Trophoblast cell (in vitro differentiated cells and primary cell): ENCODE results near the gene ENPP6.
A peak's percentile ranks its signal among the peaks of the same experiment; 100 is the strongest.
"Not testable (repeated sequence)": the region's sequence is repeated elsewhere in the genome, so short reads cannot be mapped to it uniquely, and the experiment has no call there.

ENCODE experiments used
- DNase-seq, 2 donors: peaks; one replicate each; pipeline ENCODE4 v3.0.0-alpha.2; 2016
- H2AFZ ChIP-seq: 2 replicates; pipeline ENCODE4 v1.6.1; 2013; ENCODE audit warnings: low read length, moderate library complexity, mild to moderate bottlenecking; ENCODE audit not compliant: insufficient read depth, poor library complexity
- H2AK5ac ChIP-seq: 2 replicates; pipeline ENCODE4 v1.6.1; 2013; ENCODE audit warnings: mild to moderate bottlenecking, low read length
- H2BK120ac ChIP-seq: 2 replicates; pipeline ENCODE4 v1.6.1; 2013; ENCODE audit warnings: low read length, mild to moderate bottlenecking, moderate library complexity; ENCODE audit not compliant: insufficient read depth, poor library complexity
- H2BK12ac ChIP-seq: 2 replicates; pipeline ENCODE4 v1.6.1; 2013; ENCODE audit warnings: mild to moderate bottlenecking, low read length, moderate library complexity
- H2BK5ac ChIP-seq: 2 replicates; pipeline ENCODE4 v1.6.1; 2013; ENCODE audit warnings: low read length, low read depth, moderate library complexity, mild to moderate bottlenecking; ENCODE audit not compliant: poor library complexity
- H3K14ac ChIP-seq: 2 replicates; pipeline ENCODE4 v1.6.1; 2013; ENCODE audit warnings: mild to moderate bottlenecking, low read length
- H3K18ac ChIP-seq: 2 replicates; pipeline ENCODE4 v1.6.1; 2013; ENCODE audit warnings: mild to moderate bottlenecking, low read length
- H3K23ac ChIP-seq: 2 replicates; pipeline ENCODE4 v1.6.1; 2013; ENCODE audit warnings: low read length
- H3K27ac ChIP-seq: 2 replicates; pipeline ENCODE4 v1.5.1; 2013; ENCODE audit warnings: low read depth, mild to moderate bottlenecking, inconsistent platforms, low read length, moderate library complexity
- H3K27me3 ChIP-seq: 2 replicates; pipeline ENCODE4 v1.6.1; 2013; ENCODE audit warnings: inconsistent platforms, mild to moderate bottlenecking, low read length, moderate library complexity; ENCODE audit not compliant: insufficient read depth
- H3K36me3 ChIP-seq, 2 experiments: 1 replicate in 1 of 2; 2 replicates in 1 of 2; pipeline ENCODE4 v1.6.1; 2013; ENCODE audit warnings: low read length in 2 of 2, mild to moderate bottlenecking in 2 of 2, moderate library complexity in 1 of 2; ENCODE audit not compliant: insufficient read depth in 2 of 2, control insufficient read depth in 1 of 2
- H3K4ac ChIP-seq: 2 replicates; pipeline ENCODE4 v1.6.1; 2013; ENCODE audit warnings: low read depth, mild to moderate bottlenecking, low read length, moderate library complexity
- H3K4me1 ChIP-seq, 2 experiments: 1 replicate in 1 of 2; 2 replicates in 1 of 2; pipeline ENCODE4 v1.6.1; 2013; ENCODE audit warnings: low read length in 2 of 2, mild to moderate bottlenecking in 2 of 2, moderate library complexity in 1 of 2; ENCODE audit not compliant: insufficient read depth in 2 of 2, control insufficient read depth in 1 of 2
- H3K4me2 ChIP-seq: 2 replicates; pipeline ENCODE4 v1.6.1; 2013; ENCODE audit warnings: inconsistent platforms, mild to moderate bottlenecking, low read length, moderate library complexity
- H3K4me3 ChIP-seq: 2 replicates; pipeline ENCODE4 v1.5.1; 2013; ENCODE audit warnings: mild to moderate bottlenecking, low read depth, low read length, inconsistent platforms
- H3K79me1 ChIP-seq: one replicate; pipeline ENCODE4 v1.6.1; 2013; ENCODE audit warnings: low read length
- H3K79me2 ChIP-seq: 2 replicates; pipeline ENCODE4 v1.6.1; 2013; ENCODE audit warnings: low read length, mild to moderate bottlenecking; ENCODE audit not compliant: control insufficient read depth, insufficient read depth, poor library complexity
- H3K9ac ChIP-seq: 2 replicates; pipeline ENCODE4 v1.6.1; 2013; ENCODE audit warnings: mild to moderate bottlenecking, low read length
- H3K9me3 ChIP-seq: 2 replicates; pipeline ENCODE4 v1.6.1; 2013; ENCODE audit warnings: low read depth, mild to moderate bottlenecking, control low read depth, inconsistent platforms, low read length; ENCODE audit not compliant: insufficient read depth
- H4K12ac ChIP-seq: 2 replicates; pipeline ENCODE4 v1.6.1; 2013; ENCODE audit warnings: low read depth, mild to moderate bottlenecking, low read length, moderate library complexity
- H4K8ac ChIP-seq: 2 replicates; pipeline ENCODE4 v1.6.1; 2013; ENCODE audit warnings: low read depth, mild to moderate bottlenecking, low read length, moderate library complexity
- H4K91ac ChIP-seq: one replicate; pipeline ENCODE4 v1.6.1; 2013; ENCODE audit warnings: low read depth, mild to moderate bottlenecking, low read length, moderate library complexity
- WGBS: extraction: QIAGEN DNeasy Blood & Tissue Kit; methylation state at CpG from one replicate; pipeline ENCODE4 v1.1.7; 2013; ENCODE audit warnings: missing lambda C conversion rate; ENCODE audit not compliant: insufficient read length, insufficient coverage; ENCODE audit errors: extremely low coverage; 5-methylcytosine and 5-hydroxymethylcytosine counted together

ENPP6 gene

DNA sequence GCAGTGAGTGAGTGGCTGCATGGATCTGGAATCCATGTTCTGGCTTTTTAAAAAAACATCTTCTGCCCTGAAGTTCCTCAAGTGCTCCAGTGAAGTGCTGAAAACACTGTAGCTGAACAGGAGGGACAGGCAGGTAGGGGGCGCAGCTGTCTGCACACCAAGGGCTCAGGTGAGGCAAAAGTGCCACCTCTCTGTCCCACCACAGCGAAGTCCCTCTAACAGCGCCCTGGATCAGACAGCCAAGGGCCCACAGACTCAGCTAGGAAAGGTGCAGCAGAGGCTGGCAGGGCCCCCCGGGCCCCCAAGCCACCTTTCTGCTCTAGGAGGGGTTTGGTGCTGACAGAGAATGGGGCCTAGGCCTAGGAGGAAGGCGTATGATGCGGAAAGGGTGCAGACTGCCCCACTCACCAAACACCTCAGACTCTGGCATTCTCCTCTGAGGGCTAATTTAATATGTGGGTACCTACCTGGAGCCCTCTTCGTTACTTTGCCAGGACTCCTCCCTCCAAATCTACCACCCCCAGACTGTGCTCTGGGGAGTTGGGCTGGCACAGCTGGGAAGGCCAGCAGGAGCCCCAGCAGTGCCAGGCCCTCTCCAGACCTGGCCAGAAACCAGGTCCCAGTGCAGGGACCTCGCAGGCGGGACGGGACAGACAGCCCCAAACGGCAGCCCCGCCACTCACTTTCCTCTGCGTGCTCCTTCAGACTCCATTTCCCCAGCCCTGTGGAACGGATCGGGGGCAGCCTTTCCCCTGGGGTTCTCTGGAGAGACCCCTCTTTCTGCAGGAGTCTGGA is 73.7 kb downstream of the ENPP6 start:
- Histone ChIP-seq H3K18ac (no peak overlapping the region), H3K9me3 (no peaks in the 10 kb centered on the region), H3K27ac (no peak overlapping the region), H3K14ac (no peak overlapping the region), H3K27me3 (no peaks in the 10 kb centered on the region), H3K79me1 (no peaks in the 10 kb centered on the region), H2BK120ac (no peak overlapping the region), H4K8ac (no peak overlapping the region), H2BK5ac (no peak overlapping the region), H3K23ac (no peak overlapping the region), H4K91ac (no peak overlapping the region), H3K4ac (no peak overlapping the region), H2AFZ (no peak overlapping the region), H2BK12ac (no peak overlapping the region), H2AK5ac (no peak overlapping the region), H3K4me2 (no peak overlapping the region), H3K36me3 (no peaks in the 10 kb centered on the region), H4K12ac (no peak overlapping the region), H3K4me1 (peaks cover 0 to 5% of the 10 kb centered on the region in 2 experiments), H3K4me3 (no peak overlapping the region), H3K79me2 (no peaks in the 10 kb centered on the region), H3K9ac (no peak overlapping the region)
- DNase-seq = no peak
- WGBS = no CpG with 5 or more reads among the region's 15 CpGs

DNA sequence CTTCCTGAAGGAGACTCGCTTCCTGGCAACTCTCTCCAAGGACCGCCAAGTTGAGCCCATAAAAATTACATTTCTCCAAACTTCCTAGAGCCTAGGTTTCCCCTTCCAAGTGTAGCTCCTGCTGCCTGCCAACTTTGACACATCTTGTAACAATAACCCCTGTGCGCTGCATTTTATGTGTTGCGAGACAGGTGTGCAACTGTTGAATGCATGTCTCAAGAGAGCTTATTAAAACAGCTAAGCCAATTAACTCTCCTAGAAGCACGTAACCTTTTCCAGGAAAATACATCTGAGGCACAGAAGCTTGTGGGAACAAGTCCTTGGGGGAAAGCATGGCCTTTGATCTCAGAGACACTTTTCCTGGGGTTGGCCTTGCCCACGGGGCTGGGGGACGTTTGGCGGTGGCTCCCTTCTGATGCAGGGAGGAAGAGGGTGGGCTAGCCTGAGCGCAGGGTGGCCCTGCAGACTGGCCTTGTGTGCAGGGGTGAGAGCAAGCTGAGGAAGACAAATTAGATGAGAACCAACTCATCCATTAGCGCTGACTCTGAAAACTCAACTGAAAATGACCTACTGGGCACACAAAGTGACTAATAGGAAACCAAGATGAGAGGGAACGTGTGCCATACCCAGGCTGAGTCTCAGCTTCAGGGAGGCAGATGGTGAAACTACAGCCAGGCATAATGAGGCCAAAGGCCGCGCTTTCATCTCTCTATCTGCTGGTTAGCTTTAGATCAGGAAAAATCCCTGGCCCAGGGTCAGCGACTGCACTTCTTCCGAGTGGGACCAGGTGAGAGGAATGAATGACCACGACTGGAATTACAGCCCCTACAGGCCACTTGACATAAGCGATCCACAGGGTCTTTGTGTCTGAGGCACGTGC is 75.3 kb downstream of the ENPP6 start:
- Histone ChIP-seq H3K4ac (no peak overlapping the region), H2BK12ac (no peak overlapping the region), H4K12ac (no peak overlapping the region), H3K27ac (no peak overlapping the region), H2AFZ (no peak overlapping the region), H2BK120ac (no peak overlapping the region), H3K18ac (no peak overlapping the region), H2BK5ac (no peak overlapping the region), H3K79me2 (no peaks in the 10 kb centered on the region), H3K14ac (no peak overlapping the region), H3K9me3 (peaks cover 2% of the 10 kb centered on the region), H3K4me2 (no peak overlapping the region), H2AK5ac (no peak overlapping the region), H3K4me3 (no peak overlapping the region), H3K9ac (no peak overlapping the region), H3K4me1 (no peaks in the 10 kb centered on the region), H4K91ac (no peak overlapping the region), H3K79me1 (no peaks in the 10 kb centered on the region), H3K36me3 (no peaks in the 10 kb centered on the region), H3K27me3 (no peaks in the 10 kb centered on the region), H3K23ac (no peak overlapping the region), H4K8ac (no peak overlapping the region)
- DNase-seq = no peak
- no CpG with 5 or more reads among the region's 18 CpGs for WGBS

GRCh38 chr4:184140901-184141300 is 76.8 kb downstream of the ENPP6 start:
- not testable (repeated sequence) for H4K8ac ChIP-seq, H4K12ac ChIP-seq, H2AK5ac ChIP-seq, H3K23ac ChIP-seq, H2BK5ac ChIP-seq, H3K9me3 ChIP-seq, H2BK12ac ChIP-seq, H3K4me1 ChIP-seq, H3K18ac ChIP-seq, H3K4me2 ChIP-seq, H4K91ac ChIP-seq, H3K14ac ChIP-seq, H3K79me1 ChIP-seq, H3K4me3 ChIP-seq, H3K79me2 ChIP-seq, H3K9ac ChIP-seq, H3K4ac ChIP-seq, H3K27ac ChIP-seq, H2BK120ac ChIP-seq, H3K36me3 ChIP-seq, H2AFZ ChIP-seq, H3K27me3 ChIP-seq
- no CpG with 5 or more reads among the region's 8 CpGs for WGBS
- DNase-seq = peak in 1 of 2 donors; percentile 9

DNA sequence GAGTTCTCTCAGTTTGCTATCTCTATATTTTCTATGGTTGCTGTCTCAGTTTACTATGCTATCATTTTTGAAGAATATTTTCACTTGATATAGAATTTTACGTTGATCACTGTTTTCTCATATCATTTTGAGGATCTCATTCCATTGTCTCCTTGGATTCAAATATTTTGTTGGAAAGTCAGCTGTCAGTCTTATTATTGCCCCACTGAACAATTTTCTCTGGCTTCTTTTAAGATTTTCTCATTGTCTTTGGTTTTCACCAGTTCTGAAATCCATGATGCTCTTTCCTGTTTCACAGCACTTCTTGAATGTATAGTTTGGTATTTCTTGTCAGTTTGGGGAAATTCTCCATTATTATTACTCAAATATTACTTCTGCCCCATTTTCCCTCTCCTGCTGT is 81.1 kb downstream of the ENPP6 start:
- Histone ChIP-seq H3K36me3 (no peaks in the 10 kb centered on the region), H3K9ac (no peak overlapping the region), H4K8ac (no peak overlapping the region), H2BK120ac (no peak overlapping the region), H3K27me3 (no peaks in the 10 kb centered on the region), H3K79me1 (no peaks in the 10 kb centered on the region), H2AFZ (no peak overlapping the region), H3K79me2 (no peaks in the 10 kb centered on the region), H4K91ac (no peak overlapping the region), H3K14ac (no peak overlapping the region), H4K12ac (no peak overlapping the region), H3K9me3 (peaks cover 2% of the 10 kb centered on the region), H3K4me2 (no peak overlapping the region), H3K4me3 (no peak overlapping the region), H3K4me1 (no peaks in the 10 kb centered on the region), H2AK5ac (no peak overlapping the region), H2BK12ac (no peak overlapping the region), H3K23ac (no peak overlapping the region), H3K27ac (no peak overlapping the region), H2BK5ac (no peak overlapping the region), H3K18ac (no peak overlapping the region), H3K4ac (no peak overlapping the region)
- WGBS = no CpG with 5 or more reads among the region's 1 CpG
- no peak for DNase-seq
